Measurements from ENCODE around the gene CIB1. TPM values are rescaled to one million over a fixed set of nuclear protein-coding genes. Genes with fewer than 3 reads are reported as not detected.

CIB1 gene
- total and polyA plus RNA-seq, 2 of the 8 experiments (the other 6 are each of a cell fraction or from before 2014, with no cell fraction given) = 26.0 to 63.5 TPM

GRCh38 chr15:90227816-90228772 lies 5.6 kb downstream of the CIB1 start (continued):
- TF ChIP-seq SAP30 (IDR thresholded peaks at IDR 0.05; ENCODE audit: insufficient read depth, insufficient replicate concordance, low read length) = no peak
